GM18861 (cell line): Measurements from ENCODE around the gene TULP4.
"Not testable (repeated sequence)": the region's sequence is repeated elsewhere in the genome, so short reads cannot be mapped to it uniquely, and the experiment has no call there.

ENCODE experiments used
- ATAC-seq: cut with Tn5 transposase; IDR thresholded peaks from one replicate; pipeline ENCODE4 v1.9.1; 2021; ENCODE audit not compliant: unreplicated experiment

The TULP4 gene

DNA sequence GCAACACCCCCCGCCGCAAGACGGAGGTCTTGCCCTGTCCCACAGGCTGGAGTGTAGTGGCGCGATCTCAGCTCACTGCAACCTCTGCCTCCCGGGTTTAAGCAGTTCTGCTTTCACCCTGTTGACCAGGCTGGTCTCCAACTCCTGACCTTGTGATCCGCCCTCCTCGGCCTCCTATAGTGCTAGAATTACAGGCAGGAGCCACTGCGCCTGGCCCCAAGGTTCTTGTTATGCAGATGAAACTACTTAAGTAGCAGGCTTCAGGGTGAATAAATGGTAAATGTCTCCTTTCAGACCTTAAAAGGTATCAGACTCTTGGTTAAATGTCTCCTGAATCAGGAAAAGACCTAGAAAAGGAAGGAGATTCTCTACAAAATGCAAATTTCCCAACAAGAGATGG, 152.2 kb downstream of the TULP4 start:
- ATAC-seq, result no peak

GRCh38 chr6:158465257-158465656, 153.0 kb downstream of the TULP4 start:
- ATAC-seq, result no peak

GRCh38 chr6:158465747-158466146, 153.5 kb downstream of the TULP4 start:
- no peak for ATAC-seq

- no peak for ATAC-seq
These were observed 155.7 kb downstream of the TULP4 start for GRCh38 chr6:158467923-158468322.

DNA sequence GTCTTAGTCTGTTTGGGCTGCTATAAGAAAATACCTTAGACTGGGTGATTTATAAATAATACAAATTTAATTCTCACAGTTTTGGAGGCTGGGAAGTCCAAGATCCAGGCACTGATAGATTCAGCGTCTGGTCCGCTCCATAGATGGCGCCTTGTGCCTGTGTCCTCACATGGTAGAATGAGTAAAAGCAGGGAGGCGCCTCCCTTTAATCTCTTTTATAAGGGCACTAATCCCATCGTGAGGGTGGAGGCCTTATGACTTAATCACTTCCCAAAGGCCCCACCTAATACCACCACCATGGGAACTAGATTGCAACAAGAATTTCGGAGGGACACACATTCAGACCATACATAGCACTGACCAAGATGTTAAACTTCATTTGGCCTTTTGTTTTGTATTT, 156.4 kb downstream of the TULP4 start:
- ATAC-seq, result no peak

- ATAC-seq, result not testable (repeated sequence)
These were observed 157.8 kb downstream of the TULP4 start for GRCh38 chr6:158470023-158470422.

- ATAC-seq, result no peak
These were observed 159.1 kb downstream of the TULP4 start for GRCh38 chr6:158471339-158471738.

DNA sequence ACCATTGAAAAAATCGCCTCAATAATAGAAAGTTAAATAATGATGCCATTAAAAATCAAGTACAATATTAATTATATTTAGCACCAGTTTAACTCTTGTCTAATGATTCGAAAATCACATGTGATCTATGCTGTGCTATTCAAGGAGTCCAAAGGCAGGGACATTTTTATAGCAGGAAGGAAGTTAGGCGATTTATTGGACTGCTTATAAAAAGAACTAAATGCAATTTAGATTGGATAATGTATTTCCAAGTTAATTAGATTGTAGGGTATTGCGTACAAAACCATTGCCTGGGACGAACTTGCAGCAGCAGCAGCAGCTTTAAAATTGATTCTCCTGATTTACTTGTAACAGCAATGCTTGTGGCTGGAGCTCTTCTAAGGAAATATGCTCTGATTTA, 160.2 kb downstream of the TULP4 start:
- no peak for ATAC-seq

GRCh38 chr6:158474961-158475343, 162.7 kb downstream of the TULP4 start:
- ATAC-seq, result no peak

GRCh38 chr6:158475344-158476302, 163.4 kb downstream of the TULP4 start:
- peak; percentile 68 for ATAC-seq

DNA sequence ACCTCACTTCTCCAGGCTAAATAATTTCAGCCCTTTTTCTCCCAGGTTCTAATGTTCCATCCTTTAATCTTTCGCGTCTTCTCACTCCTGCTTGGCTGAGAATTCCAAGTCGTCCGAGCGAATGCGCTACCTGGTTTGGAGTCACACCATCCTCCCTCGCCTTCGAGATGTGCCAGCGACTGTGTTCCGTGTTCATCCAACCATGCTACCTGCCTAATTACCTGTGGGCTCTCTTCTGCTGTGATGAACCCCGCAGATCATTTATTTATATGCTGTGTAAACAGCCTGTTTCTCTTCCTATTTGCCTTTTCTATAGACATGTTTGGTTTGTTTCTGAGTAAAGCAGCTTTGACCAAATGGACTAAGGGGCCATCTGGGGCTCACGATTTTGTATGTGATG, 164.1 kb downstream of the TULP4 start:
- ATAC-seq, result no peak

- not testable (repeated sequence) for ATAC-seq
These were observed 165.5 kb downstream of the TULP4 start for GRCh38 chr6:158477722-158478121.

- ATAC-seq, result no peak
These were observed 168.7 kb downstream of the TULP4 start for GRCh38 chr6:158480989-158481388.

DNA sequence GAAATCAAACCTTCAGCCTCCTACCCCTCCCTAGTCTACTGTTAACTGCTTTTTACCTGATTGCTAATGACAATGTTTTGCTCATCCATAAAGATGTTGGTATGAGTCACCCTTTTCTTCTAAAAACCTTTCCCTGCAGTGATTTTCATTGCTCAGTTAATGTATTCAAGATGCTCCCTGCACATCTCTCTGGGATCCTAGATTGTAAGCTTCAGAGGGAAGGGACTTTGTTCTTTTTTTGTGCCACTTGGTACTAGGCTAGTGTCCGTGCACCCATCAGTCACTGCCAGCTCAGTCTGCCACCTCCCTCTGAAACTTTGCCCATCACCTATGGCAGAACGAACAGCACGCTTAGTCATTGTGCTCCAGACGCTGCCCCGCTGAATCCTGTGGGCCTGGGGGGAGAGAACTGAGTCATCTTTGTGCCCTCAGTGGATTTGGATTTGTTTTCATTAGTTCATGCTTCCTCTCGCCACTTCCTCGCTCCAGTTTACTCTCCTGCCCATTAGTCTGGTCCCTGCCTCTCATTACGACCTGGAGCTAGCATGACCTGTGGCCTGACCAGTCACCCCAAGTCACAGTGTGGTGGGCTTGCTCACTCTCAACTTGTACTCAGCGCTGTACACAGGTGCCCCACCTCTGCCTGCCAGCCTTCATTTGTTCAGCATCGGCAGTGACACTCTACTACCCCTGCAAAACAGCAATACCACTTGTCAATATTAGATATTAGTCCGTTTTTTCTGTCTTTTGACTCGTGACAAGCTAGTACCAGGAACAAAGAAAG, 169.6 kb downstream of the TULP4 start:
- ATAC-seq, result no peak

- ATAC-seq, result no peak
These were observed 173.2 kb downstream of the TULP4 start for GRCh38 chr6:158485431-158485830.

GRCh38 chr6:158487495-158487894, 175.2 kb downstream of the TULP4 start:
- ATAC-seq, result no peak

GRCh38 chr6:158488065-158488464, 175.8 kb downstream of the TULP4 start:
- ATAC-seq, result no peak

DNA sequence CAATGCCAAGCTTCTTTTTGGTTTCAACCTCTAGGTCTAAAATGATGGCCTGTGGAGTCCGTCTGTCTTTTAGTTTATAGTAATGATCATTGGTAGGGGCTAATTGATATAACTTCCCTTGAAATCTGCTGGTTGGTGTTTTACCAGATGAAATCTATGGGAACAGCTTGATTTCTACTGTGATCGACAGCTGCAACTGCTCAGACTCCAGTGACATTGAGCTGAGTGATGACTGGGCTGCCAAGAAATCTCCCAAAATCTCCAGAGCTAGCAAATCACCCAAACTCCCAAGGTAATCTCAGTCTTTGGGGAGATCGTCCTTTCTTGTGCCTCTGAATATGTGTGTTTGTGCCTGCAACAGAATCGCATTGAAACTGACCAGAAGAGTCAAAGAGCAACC, 177.2 kb downstream of the TULP4 start:
- no peak for ATAC-seq

DNA sequence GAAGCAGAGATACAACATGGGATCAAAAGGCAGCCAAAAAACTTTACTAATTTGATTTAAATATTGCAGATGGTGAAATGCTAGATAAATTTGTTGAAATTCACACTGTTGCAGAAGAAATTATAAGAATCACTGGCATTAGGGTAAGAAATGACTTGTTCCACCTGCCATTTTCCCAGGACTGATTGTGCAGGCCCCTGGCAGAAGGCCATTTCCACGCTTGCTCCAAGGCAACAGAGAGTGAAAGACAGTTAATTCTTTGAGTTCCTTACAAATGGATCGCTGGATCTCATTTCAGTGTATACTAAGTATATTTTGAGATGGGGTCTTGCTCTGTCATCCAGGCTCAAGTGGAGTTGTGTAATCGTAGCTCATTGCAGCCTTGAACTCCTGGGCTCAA, 180.6 kb downstream of the TULP4 start:
- no peak for ATAC-seq

DNA sequence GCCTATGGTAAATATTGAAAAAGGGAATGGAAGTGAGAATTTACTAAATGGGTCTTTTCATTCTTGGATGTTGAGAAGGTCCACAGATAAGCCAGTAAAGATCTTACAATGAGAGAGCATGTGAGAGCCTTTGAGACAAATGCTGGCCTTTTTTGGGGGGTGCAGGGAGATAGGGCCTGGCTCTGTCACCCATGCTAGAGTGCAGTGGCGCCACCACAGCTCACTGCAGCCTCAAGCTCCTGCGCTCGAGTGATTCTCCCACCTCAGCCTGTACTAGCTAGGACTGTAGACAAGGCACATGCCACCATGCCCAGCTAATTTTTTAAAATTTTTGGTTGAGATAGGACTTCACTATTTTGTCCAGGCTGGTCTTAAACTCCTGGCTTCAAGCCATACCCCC, 184.4 kb downstream of the TULP4 start:
- no peak for ATAC-seq

DNA sequence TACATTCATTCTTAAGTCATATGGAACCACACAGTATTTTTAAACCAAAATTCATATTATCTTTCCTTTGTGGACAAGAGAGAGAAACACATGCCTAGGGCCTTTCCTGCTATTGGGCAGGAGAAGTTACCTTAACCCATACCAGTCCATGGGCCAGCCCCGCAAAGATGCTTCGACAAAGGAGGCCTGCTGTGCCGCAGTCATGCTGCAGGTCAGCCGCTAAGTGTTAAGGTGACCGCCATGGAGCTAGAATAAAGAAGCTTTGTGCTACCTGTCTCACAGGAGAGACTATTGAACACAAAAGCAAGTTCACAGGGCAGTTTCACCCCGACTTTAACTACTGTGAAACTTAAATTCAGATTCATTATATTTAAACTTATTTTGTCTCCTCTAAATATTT, 185.4 kb downstream of the TULP4 start:
- ATAC-seq, result no peak

DNA sequence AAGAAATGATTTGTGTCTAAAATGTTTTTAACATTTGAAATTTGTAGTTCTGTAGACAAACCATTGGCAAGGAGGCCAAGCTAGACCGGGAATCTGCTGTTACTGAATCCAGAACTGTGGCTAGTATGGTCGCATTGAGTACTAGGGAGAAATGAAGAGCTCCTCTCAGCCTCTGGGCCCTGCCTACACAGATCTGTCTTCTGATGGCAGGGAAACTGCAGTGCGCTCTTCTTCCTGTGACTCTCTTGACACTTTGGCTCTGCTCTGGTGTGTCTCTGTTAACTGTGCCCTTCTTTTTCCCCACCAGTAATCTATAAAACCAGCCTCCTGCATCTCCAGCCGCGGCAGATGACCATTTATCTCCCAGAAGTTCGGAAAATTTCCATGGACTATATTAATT, 186.1 kb downstream of the TULP4 start:
- ATAC-seq, result no peak
